GM06990 (cell line): Measurements from ENCODE around the gene AIRE.
A peak's percentile ranks its signal among the peaks of the same experiment; 100 is the strongest.

Source experiments
- DNase-seq: peaks from one replicate; pipeline ENCODE4 v3.0.0-alpha.2; 2011; ENCODE audit not compliant: insufficient read length; ENCODE audit errors: extremely low read depth
- H3K27me3 ChIP-seq: replicated peaks from 2 replicates; pipeline ENCODE4 v1.6.0; 2011; ENCODE audit warnings: low read length; ENCODE audit not compliant: control insufficient read depth, insufficient read depth
- H3K36me3 ChIP-seq: 2 replicates; pipeline ENCODE4 v1.5.1; 2011; ENCODE audit warnings: low read length; ENCODE audit not compliant: control insufficient read depth, insufficient read depth
- H3K4me3 ChIP-seq: replicated peaks from 2 replicates; pipeline ENCODE4 v1.5.1; 2011; ENCODE audit warnings: low read depth, mild to moderate bottlenecking, control low read depth, low read length
- TF ChIP-seq, protein P1 (sequence below): IDR thresholded peaks from 2 replicates; pipeline ENCODE4 v1.5.1; 2011; ENCODE audit warnings: low read length, control low read depth, mild to moderate bottlenecking, inconsistent platforms; ENCODE audit not compliant: insufficient read depth, poor library complexity, severe bottlenecking

The AIRE gene

DNA sequence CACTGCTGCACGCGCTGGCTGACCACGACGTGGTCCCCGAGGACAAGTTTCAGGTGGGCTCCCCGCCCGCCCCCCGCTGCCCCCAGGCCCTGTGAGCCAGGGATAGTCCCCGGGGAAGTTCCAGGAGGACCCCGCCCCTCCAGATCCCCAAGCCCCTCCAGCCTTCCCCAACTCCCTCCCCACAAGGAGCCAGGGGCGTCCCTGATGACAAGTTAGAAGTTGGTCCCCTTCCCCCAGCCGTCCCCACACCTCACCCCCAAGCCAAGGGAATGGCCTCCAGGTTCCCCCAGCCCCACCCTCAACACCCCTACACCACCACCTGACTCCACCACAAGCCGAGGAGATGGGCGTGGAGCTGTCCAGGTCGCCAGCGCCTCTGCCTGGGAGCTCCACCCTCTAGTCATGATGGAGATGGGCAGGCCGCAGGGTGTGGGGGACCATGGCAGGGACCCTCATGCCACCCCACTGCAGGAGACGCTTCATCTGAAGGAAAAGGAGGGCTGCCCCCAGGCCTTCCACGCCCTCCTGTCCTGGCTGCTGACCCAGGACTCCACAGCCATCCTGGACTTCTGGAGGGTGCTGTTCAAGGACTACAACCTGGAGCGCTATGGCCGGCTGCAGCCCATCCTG lies 525 bp downstream of the AIRE start:
- H3K36me3 ChIP-seq: no peaks in the 10 kb centered on the region
- H3K4me3 ChIP-seq: no peak overlapping the region
- TF ChIP-seq, protein P1, sequence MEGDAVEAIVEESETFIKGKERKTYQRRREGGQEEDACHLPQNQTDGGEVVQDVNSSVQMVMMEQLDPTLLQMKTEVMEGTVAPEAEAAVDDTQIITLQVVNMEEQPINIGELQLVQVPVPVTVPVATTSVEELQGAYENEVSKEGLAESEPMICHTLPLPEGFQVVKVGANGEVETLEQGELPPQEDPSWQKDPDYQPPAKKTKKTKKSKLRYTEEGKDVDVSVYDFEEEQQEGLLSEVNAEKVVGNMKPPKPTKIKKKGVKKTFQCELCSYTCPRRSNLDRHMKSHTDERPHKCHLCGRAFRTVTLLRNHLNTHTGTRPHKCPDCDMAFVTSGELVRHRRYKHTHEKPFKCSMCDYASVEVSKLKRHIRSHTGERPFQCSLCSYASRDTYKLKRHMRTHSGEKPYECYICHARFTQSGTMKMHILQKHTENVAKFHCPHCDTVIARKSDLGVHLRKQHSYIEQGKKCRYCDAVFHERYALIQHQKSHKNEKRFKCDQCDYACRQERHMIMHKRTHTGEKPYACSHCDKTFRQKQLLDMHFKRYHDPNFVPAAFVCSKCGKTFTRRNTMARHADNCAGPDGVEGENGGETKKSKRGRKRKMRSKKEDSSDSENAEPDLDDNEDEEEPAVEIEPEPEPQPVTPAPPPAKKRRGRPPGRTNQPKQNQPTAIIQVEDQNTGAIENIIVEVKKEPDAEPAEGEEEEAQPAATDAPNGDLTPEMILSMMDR: no peak
- no peaks in the 10 kb centered on the region for H3K27me3 ChIP-seq
- no peak for DNase-seq

DNA sequence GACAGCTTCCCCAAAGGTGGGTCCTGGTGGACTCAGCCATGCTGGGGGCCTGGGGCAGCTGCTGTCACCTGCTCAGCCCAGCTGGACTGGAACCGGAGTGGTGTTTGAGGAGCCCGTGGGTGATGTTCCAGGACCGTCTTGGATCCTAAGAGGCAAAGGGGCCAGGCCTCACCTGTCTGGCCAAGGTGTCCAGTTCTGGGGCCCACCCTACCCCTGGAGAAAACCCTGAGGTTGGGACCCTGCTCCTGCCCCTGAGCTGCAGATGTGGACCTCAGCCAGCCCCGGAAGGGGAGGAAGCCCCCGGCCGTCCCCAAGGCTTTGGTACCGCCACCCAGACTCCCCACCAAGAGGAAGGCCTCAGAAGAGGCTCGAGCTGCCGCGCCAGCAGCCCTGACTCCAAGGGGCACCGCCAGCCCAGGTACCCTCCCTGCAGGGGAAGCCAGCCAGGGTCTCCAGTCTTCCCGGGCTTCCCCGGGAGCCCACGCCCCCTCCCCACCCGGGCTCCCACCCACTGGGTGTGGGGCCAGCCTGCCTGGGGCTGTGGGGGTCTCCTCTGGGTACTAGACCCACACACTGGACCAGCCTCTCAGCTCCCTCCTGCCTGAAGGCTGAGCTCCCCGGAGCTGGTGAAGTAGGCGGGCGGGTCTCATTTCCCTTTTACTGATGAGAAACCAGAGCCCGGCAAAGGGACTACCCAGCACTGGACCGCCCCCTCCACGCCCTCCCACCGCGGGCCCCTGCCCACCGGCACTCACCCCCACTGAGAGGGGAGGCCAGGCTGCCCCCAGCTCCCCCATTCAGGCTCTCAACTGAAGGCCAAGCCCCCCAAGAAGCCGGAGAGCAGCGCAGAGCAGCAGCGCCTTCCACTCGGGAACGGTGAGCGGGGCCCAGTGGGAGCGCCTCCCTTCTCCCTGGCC lies 1.3 kb downstream of the AIRE start:
- Histone ChIP-seq H3K36me3 (no peaks in the 10 kb centered on the region), H3K27me3 (no peaks in the 10 kb centered on the region), H3K4me3 (no peak overlapping the region)
- peak; percentile 3 for DNase-seq
- TF ChIP-seq, protein P1: no peak

- DNase-seq: peak; percentile 9
- no peaks in the 10 kb centered on the region for H3K27me3 ChIP-seq
- TF ChIP-seq, protein P1: no peak
- H3K4me3 ChIP-seq: no peak overlapping the region
- no peaks in the 10 kb centered on the region for H3K36me3 ChIP-seq
Measured at GRCh38 chr21:44288251-44289110, 2.8 kb downstream of the AIRE start.

- no peak for DNase-seq
- TF ChIP-seq, protein P1: no peak
- Histone ChIP-seq H3K27me3 (no peaks in the 10 kb centered on the region), H3K4me3 (no peak overlapping the region), H3K36me3 (no peaks in the 10 kb centered on the region)
Measured at GRCh38 chr21:44289381-44290010, 3.8 kb downstream of the AIRE start.

- H3K36me3 ChIP-seq: no peaks in the 10 kb centered on the region
- TF ChIP-seq, protein P1: no peak
- no peak overlapping the region for H3K4me3 ChIP-seq
- peak; percentile 3 for DNase-seq
- no peaks in the 10 kb centered on the region for H3K27me3 ChIP-seq
Measured at GRCh38 chr21:44290327-44291077, 4.8 kb downstream of the AIRE start.
